Retina (tissue), 1 donor: ENCODE measurements around the gene ERBB4.
"Not testable (repeated sequence)": the region's sequence is repeated elsewhere in the genome, so short reads cannot be mapped to it uniquely, and the experiment has no call there.

Source experiments
- DNase-seq: peaks from one replicate; pipeline ENCODE4 v3.0.0-alpha.2; 2016

ERBB4 gene

GRCh38 chr2:212284166-212284565 lies 254.4 kb downstream of the ERBB4 start:
- peak; percentile 51 for DNase-seq

DNA sequence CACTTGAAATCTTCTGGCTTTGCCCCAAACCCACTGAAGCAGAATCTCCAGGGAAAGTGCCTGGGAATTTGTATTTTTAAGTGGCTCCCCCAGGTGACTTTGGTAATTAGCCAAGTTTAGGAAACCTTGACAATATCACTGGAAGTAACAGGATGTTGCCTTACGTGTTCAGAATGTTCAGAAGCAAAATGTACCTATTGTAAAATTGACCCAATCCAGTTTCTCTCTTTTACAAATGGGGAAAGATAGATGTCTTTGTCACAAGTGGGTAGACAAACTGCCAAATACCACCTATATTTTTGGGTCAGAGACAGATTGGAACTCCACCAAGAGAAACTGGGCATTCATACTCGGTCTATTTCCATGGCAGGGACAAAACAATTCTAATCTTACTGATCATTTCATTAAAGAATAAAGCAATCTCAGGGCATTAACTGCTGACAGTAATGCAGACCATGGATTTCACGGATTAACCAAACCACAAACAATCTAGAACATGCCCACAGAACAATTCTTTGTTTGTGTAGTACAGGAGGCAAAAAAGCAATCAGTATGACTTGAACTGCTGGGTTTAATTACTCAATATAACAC lies 255.8 kb downstream of the ERBB4 start:
- no peak for DNase-seq

DNA sequence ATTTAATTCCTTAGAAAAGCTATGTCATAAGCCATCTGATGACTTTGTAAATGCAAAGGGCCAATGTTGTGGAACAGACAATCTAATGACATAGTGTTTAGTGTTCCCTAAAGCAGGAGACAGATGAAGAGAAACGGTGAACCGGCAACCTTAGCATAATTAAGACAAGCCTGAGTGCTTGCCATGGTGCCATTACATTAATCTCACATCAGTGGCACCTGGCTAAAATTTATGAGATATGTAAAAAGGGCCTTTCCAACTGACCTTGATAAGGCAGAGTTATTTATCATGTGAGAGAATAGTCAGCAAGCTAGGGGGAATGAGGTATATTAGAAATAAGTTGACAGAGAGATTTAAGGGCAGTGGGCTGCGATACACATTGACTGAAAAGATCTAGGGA lies 261.8 kb downstream of the ERBB4 start:
- no peak for DNase-seq

DNA sequence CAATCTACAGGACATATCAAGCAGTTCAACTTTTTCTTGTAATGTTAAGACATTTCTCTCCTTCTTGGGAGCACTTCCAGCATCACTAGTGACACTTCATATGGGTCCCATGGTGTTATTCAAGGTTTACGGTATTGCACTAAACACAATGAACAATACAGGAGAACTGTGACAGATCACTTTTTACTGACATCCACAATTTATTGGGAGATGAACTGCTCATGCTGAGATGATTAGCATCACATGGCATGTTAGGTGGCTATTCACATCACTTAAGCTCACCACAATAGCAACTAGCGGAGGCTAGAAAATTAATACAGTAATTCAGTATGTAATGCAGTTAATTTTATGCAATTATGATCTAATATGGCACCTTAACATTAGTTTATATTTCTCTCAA lies 264.4 kb downstream of the ERBB4 start:
- no peak for DNase-seq

GRCh38 chr2:212271583-212271982 lies 267.0 kb downstream of the ERBB4 start:
- no peak for DNase-seq

GRCh38 chr2:212269005-212269404 lies 269.6 kb downstream of the ERBB4 start:
- no peak for DNase-seq

DNA sequence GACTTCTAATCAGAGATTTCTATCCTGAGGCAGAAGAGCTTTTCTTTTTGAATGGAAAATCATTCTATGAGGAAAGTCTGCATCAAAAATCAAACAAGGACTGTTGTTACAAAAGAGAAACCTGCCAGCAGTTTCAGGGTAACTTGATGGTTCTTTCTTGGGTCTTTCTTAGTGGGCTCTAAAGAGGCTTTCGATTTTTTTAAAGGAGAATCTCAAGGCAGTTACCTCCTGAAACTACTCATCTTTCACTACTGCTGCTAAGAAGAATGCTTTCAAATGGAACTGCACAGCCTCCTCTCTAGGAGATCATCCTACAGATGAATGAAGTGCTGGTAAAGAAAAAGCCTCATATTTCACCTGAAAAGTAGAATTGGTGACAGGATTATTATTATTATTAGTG lies 272.3 kb downstream of the ERBB4 start:
- no peak for DNase-seq

- DNase-seq: peak; percentile 50
Observed at GRCh38 chr2:212265777-212266176, 272.8 kb downstream of the ERBB4 start.

DNA sequence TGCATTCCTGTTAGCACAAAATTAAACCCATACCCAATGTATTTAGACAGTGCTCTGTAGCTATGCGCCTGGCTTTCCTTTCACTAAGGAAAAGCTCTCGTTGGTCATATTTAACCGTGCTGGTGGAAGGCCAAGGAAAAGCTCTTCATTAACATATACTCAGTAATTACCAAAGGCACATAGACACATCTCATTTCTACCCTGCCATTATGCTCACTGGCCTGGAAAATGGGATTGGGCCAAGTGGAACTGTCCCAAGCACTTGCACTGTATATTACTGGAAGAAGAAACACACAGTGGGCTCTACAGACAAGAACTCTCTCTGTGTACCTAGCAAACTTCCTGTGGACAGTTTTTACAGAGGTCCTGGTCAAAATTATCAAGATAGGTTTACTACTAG lies 274.4 kb downstream of the ERBB4 start:
- DNase-seq: no peak

- no peak for DNase-seq
Observed at GRCh38 chr2:212259226-212259625, 279.4 kb downstream of the ERBB4 start.

DNA sequence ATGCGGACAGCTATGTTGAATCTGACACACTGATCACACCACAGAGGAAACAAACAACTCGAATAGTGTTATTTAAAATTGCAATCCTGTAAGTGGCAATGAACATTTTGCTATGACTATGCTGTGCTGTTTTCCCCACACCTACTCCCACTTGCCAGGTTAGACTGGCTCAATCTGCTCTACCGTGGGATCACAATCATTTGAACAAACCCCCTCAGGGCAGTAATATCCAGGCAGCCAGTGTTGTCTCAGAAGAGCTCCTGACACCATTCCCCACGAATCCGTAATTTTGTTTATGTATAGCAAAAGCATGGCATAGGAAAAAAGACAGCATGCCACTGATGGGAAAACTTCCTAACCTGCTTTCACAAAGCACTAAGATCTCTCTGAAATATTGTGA lies 284.3 kb downstream of the ERBB4 start:
- no peak for DNase-seq

DNA sequence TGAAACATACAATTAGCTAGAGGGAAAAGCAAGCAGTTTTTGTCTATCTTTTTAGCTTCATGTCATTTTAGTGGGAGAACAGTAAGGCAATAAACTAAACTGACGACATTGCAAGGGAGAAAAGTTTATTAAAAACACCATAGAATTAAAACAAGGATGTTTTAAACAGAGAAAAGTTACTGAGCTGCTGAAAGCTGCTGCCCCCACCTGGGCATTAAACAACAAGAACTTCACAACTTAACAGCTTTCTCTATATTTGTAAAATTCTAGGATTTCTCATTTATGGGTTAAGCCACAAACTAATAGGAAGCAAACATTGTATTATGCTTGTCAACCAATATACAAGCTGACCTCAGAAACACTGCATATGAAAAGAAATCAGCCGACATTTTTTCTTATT lies 289.2 kb downstream of the ERBB4 start:
- no peak for DNase-seq

DNA sequence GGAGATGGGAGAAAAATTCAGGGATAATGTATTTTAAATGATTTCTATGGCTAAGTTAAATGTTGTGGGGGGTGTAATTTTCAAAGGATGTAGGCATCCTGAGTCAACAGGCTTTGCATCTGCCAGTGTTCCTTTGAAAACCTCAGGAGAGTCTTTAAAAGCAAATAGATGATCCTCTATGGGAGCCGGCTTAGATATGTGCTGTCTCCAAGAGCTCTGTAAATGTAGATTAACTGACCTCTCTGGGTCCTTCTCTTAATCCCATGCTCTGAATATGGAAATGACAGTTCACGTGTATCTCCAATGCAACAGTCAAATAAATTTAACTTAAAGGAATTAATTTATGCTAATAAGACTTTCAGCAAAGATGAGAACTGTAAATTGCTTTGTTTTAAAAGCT lies 292.7 kb downstream of the ERBB4 start:
- DNase-seq: no peak

DNA sequence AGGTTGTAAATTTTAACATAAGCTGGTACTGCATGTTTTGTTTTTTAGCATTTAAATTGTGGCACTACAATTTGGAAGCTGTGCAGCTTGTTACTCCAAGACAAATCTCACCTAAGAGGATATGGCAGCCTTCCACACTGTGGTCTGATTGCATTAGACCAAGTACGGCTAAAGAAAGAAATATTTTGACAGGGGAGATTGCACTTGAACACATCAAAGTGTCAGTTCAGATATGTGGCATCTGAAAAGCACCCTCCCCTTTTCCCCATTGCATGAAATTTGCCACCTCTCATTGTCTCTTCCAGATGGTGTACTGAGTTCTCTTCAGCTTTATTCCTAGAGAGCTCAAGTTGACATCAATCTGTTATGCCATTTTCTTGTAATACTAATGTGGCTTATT lies 295.9 kb downstream of the ERBB4 start:
- peak; percentile 78 for DNase-seq

- DNase-seq: not testable (repeated sequence)
Observed at GRCh38 chr2:212238152-212238551, 300.4 kb downstream of the ERBB4 start.

DNA sequence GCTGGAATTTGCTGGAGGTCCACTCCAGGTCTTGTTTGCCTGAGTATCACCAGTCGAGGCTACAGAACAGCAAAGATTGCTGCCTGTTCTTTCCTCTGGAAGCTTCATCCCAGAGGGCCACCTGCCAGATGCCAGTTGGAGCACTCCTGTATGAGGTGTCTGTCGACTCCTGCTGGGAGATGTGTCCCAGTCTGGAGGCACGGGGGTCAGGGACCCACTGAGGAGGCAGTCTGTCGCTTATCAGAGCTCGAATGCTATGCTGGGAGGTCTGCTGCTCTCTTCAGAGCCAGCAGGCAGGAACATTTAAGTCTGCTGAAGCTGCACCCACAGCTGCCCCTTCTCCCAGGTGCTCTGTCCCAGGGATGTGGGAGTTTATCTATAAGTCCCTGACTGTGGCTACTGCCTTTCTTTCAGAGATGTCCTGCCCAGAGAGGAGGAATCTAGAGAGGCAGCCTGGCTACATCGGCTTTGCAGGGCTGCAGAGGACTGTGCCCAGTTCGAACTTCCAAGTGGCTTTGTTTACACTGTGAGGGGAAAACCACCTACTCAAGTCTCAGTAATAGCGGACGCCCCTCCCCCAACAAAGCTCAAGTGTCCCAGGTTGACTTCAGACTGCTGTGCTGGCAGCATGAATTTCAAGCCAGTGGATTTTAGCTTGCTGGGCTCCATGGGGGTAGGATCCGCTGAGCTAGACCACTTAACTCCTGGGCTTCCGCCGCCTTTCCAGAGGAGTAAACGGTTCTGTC lies 301.1 kb downstream of the ERBB4 start:
- DNase-seq: peak; percentile 19

- no peak for DNase-seq
Observed at GRCh38 chr2:212228743-212229171, 309.8 kb downstream of the ERBB4 start.

DNA sequence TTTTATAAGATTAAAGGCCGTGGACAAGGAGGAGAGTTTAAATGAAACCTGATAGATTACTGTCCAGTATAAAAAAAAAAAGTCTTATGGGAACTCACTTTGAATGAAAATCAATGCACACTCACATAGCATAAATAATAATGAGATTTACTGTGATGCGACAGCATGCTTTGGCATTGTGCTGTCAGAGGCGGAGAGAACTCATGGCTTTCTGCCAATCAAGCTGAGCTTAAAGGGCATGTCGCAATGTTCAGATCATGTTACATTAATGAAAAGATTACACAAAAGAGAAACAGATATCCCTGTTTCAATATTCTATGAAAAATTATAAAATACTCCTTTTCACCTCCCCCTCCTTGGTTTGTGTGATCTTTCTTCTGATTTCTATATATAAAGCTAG lies 310.8 kb downstream of the ERBB4 start:
- peak; percentile 32 for DNase-seq

DNA sequence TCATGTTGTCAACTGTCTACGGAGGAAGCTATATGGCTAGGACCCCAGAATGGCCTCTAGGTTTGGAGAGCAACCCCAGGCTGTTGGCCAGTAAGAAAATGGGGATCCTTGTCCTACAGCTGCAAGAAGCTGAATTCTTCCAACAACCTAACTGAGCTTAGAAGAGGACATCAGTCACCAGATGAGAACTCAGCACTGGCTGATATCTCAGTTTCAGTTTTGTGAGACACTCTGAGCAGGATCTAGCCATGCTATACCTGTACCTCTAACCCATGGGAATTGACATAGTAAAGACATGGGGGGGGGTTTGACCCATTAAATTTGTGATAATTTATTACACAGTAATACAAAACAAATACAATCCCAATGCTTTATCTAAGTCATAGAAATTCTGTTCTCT lies 312.5 kb downstream of the ERBB4 start:
- DNase-seq: no peak

GRCh38 chr2:212223696-212224095 lies 314.9 kb downstream of the ERBB4 start:
- no peak for DNase-seq

GRCh38 chr2:212213191-212213590 lies 325.4 kb downstream of the ERBB4 start:
- DNase-seq: no peak

GRCh38 chr2:212208467-212208866 lies 330.1 kb downstream of the ERBB4 start:
- DNase-seq: no peak

GRCh38 chr2:212197776-212198175 lies 340.8 kb downstream of the ERBB4 start:
- no peak for DNase-seq

GRCh38 chr2:212195626-212196025 lies 343.0 kb downstream of the ERBB4 start:
- no peak for DNase-seq

DNA sequence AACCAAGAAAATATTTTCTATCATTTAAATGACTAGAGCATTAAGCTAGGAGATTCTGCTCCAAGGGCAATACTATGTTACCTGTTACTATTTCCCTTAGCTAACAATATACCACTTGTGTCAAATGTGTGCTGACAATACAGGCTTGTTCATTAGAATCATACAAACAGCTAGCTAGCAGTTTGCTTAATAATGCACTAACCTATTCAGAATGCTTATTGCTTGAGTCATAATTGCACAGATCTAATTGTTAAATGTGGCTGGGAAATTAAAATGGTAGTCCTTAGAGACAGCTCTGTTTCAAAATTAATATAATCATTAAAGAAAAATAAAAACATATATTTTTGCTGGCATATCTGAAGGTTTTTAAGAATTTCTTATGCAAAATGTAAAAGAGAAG lies 344.2 kb downstream of the ERBB4 start:
- DNase-seq: no peak
